Stomach (tissue), 9 donors: ENCODE measurements around the gene RPTOR. TPM values are rescaled to one million over a fixed set of nuclear protein-coding genes. Genes with fewer than 3 reads are reported as not detected.

ENCODE experiments used
- DNase-seq, 2 donors: peaks; one replicate each; pipeline versions ENCODE4 v3.0.0 to v3.0.0-alpha.2; 2013 to 2019
- H3K27ac ChIP-seq, 5 donors: fragments of 200-600 bp in 4 of 5; sonication (generic) in 4 of 5; one replicate each; pipeline ENCODE4 v1.5.1; 2013 to 2019; ENCODE audit warnings: mild to moderate bottlenecking in 1 of 5, moderate library complexity in 1 of 5
- H3K27me3 ChIP-seq, 3 donors: fragments of 200-600 bp; sonication (generic); one replicate each; pipeline ENCODE4 v1.5.1; 2017 to 2019; ENCODE audit warnings: mixed run types in 1 of 3
- H3K36me3 ChIP-seq, 4 donors: fragments of 200-600 bp; sonication (generic); 1 replicate in 3 of 4; 2 replicates in 1 of 4; pipeline ENCODE4 v1.5.1; 2016 to 2019
- H3K4me1 ChIP-seq, 4 donors: fragments of 200-600 bp; sonication (generic); one replicate each; pipeline ENCODE4 v1.5.1; 2016 to 2019
- H3K4me3 ChIP-seq, 4 donors: fragments of 200-600 bp; sonication (generic) in 3 of 4; one replicate each; pipeline ENCODE4 v1.5.1; 2016 to 2019; ENCODE audit warnings: mild to moderate bottlenecking in 1 of 4
- H3K9me3 ChIP-seq, 4 donors: fragments of 200-600 bp; sonication (generic); one replicate each; pipeline ENCODE4 v1.5.1; 2016 to 2019
- EP300 ChIP-seq: sonication (generic); formaldehyde crosslinking; IDR thresholded peaks from one replicate; pipeline ENCODE4 v1.6.1; 2017; ENCODE audit warnings: antibody characterized with exemption
- POLR2A ChIP-seq, 4 donors: fragments of 450-650 bp; IDR thresholded peaks; one replicate each; pipeline ENCODE4 v1.6.1; 2016; ENCODE audit warnings: antibody characterized with exemption in 4 of 4, control low read depth in 2 of 4, mild to moderate bottlenecking in 1 of 4, moderate library complexity in 1 of 4
- POLR2AphosphoS5 ChIP-seq, 3 donors: sonication (generic); formaldehyde crosslinking; IDR thresholded peaks; one replicate each; pipeline ENCODE4 v1.6.1; 2016; ENCODE audit warnings: antibody characterized with exemption in 3 of 3
- WGBS, 5 donors: extraction: QIAGEN DNeasy Blood & Tissue Kit in 3 of 5; methylation state at CpG; one replicate each; pipeline versions ENCODE4 v1.1.5 to v1.1.7; 2013 to 2018; 5-methylcytosine and 5-hydroxymethylcytosine counted together
- intact Hi-C: fragments of 100-400 bp; cut with DNase I; formaldehyde crosslinking; loops from one replicate; pipeline ENCODE4 v1.15.1; 2023; ENCODE audit warnings: low total_unique reads
- polyA plus RNA-seq, 3 donors: library from polyadenylated mRNA; stranded (reverse); fragments of 200-250 nt; gene quantifications; one replicate each; pipeline ENCODE4 v1.2.3, GENCODE V29; 2013
- total RNA-seq, 5 donors: library from RNA; depleted of rRNA; stranded (reverse); fragments of >200 nt; gene quantifications; one replicate each; pipeline versions ENCODE4 v1.1.0 to v1.2.3, GENCODE V29; 2014 to 2016
- TF ChIP-seq, protein P1 (sequence below), 7 experiments: fragments of 450-650 bp in 4 of 7; fragments of 200-600 bp in 3 of 7; sonication (generic) in 3 of 7; IDR thresholded peaks; one replicate each; pipeline ENCODE4 v1.5.1; 2016 to 2019; ENCODE audit warnings: antibody characterized with exemption in 7 of 7, control low read depth in 2 of 7, mild to moderate bottlenecking in 1 of 7
- donor health status: healthy with polysubstance abuse.
- donor health status: Bipolar disorder and iron deficiency.
- donor health status: healthy.

Gene RPTOR
- total and polyA plus RNA-seq, 8 donors = 3.8 to 103 (median 19.3) TPM

DNA sequence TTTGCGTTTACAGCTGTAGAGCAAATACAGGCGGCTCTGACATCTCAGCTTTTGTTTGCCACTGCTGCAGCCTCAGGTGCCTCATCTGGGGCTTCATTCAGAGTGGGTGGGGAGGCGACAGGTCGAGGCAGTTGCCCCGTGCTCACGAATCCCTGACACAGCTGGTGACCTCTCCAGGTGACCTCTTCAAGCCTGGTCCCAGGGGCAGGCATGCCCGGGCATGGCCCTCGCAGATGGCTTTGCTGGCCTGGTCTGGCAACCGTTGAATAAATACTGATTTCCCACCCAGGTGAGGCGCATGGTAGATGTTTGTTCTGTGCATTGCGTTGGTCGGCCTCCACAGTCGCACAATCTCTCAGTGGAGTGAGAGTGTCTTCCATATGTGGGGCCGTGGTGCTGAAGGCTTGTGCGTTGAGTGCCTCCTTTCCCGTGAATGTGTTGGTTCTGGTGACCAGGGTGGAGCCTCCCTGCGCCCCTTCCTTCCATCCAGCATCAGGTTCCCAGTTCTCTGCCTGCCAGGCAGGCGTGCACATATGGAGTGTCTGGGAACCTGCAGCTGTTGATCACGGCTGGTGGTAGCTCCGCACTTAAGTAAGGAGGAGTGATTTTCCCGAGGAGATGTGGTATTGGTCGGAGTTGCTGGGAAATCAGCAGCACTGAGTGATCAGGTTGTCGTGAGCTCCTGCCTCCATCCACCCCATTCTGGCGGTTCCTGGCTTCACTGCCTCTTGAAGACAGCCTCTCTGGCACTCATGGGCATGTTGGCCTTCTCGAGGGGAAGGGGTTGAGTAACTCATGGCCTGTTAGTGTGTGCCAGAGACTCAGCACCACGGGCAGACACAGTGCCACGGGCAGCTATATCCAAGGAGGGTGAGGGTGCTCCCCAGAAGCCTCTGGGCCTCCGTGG, 149.7 kb downstream of the RPTOR start:
- Histone ChIP-seq H3K36me3 (no peaks in the 10 kb centered on the region), H3K27me3 (no peaks in the 10 kb centered on the region), H3K4me3 (no peak overlapping the region), H3K4me1 (peaks cover 0 to 19% (median 4%) of the 10 kb centered on the region in 4 donors), H3K27ac (no peak overlapping the region), H3K9me3 (no peaks in the 10 kb centered on the region)
- TF ChIP-seq, protein P1, sequence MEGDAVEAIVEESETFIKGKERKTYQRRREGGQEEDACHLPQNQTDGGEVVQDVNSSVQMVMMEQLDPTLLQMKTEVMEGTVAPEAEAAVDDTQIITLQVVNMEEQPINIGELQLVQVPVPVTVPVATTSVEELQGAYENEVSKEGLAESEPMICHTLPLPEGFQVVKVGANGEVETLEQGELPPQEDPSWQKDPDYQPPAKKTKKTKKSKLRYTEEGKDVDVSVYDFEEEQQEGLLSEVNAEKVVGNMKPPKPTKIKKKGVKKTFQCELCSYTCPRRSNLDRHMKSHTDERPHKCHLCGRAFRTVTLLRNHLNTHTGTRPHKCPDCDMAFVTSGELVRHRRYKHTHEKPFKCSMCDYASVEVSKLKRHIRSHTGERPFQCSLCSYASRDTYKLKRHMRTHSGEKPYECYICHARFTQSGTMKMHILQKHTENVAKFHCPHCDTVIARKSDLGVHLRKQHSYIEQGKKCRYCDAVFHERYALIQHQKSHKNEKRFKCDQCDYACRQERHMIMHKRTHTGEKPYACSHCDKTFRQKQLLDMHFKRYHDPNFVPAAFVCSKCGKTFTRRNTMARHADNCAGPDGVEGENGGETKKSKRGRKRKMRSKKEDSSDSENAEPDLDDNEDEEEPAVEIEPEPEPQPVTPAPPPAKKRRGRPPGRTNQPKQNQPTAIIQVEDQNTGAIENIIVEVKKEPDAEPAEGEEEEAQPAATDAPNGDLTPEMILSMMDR (IDR thresholded peaks at IDR 0.05) = no peak
- TF ChIP-seq POLR2A (IDR thresholded peaks at IDR 0.05) = no peak
- TF ChIP-seq POLR2AphosphoS5 (IDR thresholded peaks at IDR 0.05) = no peak
- no peak for TF ChIP-seq EP300
- DNase-seq = no peak
- intact Hi-C loops = no loop called here
- WGBS, 5 donors = 70 to 88% (median 79%) methylated on average over 18 to 28 of the region's 28 CpGs

DNA sequence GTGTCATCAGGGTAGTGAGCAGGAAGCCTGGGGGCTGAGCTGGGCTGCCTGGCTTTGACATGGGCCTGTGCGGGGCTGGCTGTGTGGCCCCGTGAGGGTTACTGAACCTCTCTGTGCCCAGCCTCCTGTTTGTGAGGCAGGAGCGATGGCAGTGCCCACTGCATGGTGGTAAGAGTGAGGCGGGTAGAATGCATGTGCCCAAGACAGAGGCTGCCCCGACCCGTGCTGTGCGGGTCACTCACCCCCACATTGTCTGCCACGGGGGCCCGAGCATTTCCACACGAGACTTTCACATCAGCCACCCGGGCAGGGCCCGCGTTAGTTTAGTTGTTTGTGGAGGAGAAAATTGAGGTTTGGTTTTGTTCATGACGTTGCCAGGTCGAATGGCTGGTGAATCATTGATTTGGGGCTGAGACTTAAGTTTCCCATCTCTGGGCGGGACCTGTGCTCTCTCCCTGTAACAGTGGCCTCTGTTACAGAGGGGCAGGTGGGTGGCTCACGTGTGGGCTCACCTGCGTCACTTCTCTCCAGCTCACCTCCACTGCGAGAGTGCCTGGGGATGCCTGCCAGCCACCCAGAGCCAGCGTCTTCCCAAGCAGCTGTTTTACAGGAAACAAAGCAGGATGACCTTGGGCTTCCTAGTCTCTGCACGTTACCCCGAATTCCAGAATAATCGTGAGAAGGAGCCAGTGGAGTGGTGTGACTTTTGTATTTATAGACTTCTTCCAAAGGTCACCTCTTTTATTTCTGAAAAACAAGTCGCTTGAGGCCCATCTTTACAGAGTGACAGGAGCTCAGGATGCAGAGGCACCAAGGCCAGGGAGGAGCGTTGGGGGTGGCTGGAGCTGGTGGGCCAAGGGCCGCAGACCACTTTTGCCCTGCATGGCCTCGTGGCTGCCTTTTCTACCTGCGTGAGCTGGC, 150.6 kb downstream of the RPTOR start:
- Histone ChIP-seq H3K27me3 (no peaks in the 10 kb centered on the region), H3K27ac (no peak overlapping the region), H3K9me3 (no peaks in the 10 kb centered on the region), H3K36me3 (no peaks in the 10 kb centered on the region), H3K4me1 (peaks cover 0 to 19% (median 4%) of the 10 kb centered on the region in 4 donors), H3K4me3 (no peak overlapping the region)
- peak in 1 of 2 donors; percentile 70 for DNase-seq
- intact Hi-C loops = no loop called here
- no peak for TF ChIP-seq EP300
- no peak for TF ChIP-seq POLR2AphosphoS5 (IDR thresholded peaks at IDR 0.05)
- TF ChIP-seq POLR2A (IDR thresholded peaks at IDR 0.05) = no peak
- TF ChIP-seq, protein P1 (IDR thresholded peaks at IDR 0.05) = no peak
- 72 to 83% (median 78%) methylated on average over 27 to 28 of the region's 28 CpGs for WGBS, 5 donors

DNA sequence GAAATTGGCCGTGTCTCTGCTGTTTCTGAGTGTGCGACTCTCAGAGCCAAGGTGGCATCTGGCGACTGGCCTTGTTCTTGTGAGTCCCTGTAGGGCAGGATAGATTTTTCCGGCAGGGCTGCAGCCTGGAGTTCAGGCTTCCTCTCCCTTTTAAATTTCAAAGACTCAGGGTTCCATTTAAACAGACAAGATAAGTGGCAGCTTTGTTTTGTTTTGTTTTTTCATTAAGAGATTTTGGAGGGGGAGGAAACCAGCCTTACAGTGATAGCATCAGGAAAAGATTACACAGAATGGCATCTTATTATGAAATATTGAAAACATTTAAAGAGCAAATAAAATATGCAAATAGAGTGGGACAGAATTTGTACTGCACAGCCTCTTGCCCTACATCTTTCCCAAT, 151.3 kb downstream of the RPTOR start:
- Histone ChIP-seq H3K9me3 (no peaks in the 10 kb centered on the region), H3K36me3 (no peaks in the 10 kb centered on the region), H3K27ac (no peak overlapping the region), H3K4me3 (no peak overlapping the region), H3K27me3 (no peaks in the 10 kb centered on the region), H3K4me1 (peaks cover 0 to 19% (median 4%) of the 10 kb centered on the region in 4 donors)
- no peak for DNase-seq
- 54 to 88% (median 85%) methylated on average over 4 of the region's 4 CpGs for WGBS, 5 donors
- TF ChIP-seq EP300 (no peak), POLR2AphosphoS5 (IDR thresholded peaks at IDR 0.05) (no peak), POLR2A (IDR thresholded peaks at IDR 0.05) (no peak)
- TF ChIP-seq, protein P1 (IDR thresholded peaks at IDR 0.05) = no peak
- intact Hi-C loops = no loop called here

DNA sequence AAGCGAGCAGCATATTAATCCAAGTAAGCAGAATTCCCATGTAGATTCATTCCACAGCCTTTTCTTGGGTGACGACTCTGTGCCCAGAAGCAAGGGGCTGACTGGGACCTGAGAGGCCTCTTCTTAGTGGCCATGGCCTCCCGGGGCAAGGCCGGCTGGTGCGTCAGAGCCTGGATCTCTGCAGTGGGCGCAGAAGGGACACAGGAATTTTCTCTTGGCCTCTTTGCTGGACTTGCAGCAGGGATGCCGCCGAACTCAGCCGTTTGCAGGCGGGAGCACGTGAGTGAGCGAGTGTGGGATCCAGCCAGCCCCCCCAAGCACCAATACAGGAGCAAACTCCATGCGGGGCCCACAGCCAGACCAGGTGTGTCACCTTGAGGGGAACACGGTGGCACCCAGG, 151.8 kb downstream of the RPTOR start:
- DNase-seq = no peak
- H3K27ac ChIP-seq = no peak overlapping the region
- no peak for TF ChIP-seq POLR2AphosphoS5 (IDR thresholded peaks at IDR 0.05)
- TF ChIP-seq, protein P1 (IDR thresholded peaks at IDR 0.05) = no peak
- TF ChIP-seq POLR2A (IDR thresholded peaks at IDR 0.05) = no peak
- no peak for TF ChIP-seq EP300
- intact Hi-C loops = no loop called here
- H3K9me3 ChIP-seq = no peaks in the 10 kb centered on the region
- 83 to 94% (median 87%) methylated on average over 14 of the region's 14 CpGs for WGBS, 5 donors
- no peak overlapping the region for H3K4me3 ChIP-seq
- peaks cover 0 to 19% (median 4%) of the 10 kb centered on the region in 4 donors for H3K4me1 ChIP-seq
- H3K36me3 ChIP-seq = no peaks in the 10 kb centered on the region
- H3K27me3 ChIP-seq = no peaks in the 10 kb centered on the region
